HG03108 (cell line): ENCODE measurements around the gene CDH22.
A peak's percentile ranks its signal among the peaks of the same experiment; 100 is the strongest.

Source experiments
- ATAC-seq: cut with Tn5 transposase; IDR thresholded peaks from one replicate; pipeline ENCODE4 v1.9.1; 2021; ENCODE audit warnings: moderate library complexity; ENCODE audit not compliant: unreplicated experiment

The CDH22 gene

DNA sequence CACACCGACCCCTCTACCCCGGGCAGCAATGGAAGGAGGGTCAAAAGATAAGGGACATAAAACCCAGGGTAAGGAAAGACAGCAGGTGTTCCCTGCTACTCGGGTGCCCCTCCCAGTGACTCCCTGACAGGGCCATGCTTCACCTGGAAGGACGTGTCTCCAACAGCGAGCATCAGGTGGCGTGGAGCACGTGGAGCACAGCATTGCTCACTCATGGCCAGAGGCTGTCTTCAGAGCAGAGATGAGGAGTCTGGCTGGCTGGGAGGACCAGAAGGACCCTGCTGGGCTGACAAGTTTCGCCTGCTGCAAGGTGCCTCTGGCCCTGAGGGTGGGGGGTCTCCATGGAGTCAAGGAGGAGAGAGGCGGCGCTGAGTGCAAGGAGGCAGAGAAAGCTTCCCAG is 15.3 kb upstream of the CDH22 start:
- no peak for ATAC-seq

DNA sequence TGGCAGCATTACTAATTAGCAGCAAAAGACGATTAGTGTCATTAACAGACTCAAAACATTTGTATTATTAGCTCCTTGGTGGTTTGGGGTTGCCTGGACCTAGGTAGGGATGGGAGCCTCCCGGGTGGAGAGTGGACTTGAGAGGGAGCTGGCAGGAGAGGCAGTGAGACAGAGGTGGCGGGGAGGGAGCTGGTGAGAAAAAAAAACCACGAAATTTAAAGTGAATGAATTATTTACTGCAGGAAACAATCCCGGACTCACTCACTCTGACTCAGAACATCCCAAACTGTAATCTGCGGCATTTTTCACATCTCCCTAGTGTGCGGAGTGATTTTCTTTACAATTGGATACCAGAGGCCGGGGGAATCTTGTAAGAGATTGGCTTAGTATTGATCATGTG is 14.3 kb upstream of the CDH22 start:
- no peak for ATAC-seq

DNA sequence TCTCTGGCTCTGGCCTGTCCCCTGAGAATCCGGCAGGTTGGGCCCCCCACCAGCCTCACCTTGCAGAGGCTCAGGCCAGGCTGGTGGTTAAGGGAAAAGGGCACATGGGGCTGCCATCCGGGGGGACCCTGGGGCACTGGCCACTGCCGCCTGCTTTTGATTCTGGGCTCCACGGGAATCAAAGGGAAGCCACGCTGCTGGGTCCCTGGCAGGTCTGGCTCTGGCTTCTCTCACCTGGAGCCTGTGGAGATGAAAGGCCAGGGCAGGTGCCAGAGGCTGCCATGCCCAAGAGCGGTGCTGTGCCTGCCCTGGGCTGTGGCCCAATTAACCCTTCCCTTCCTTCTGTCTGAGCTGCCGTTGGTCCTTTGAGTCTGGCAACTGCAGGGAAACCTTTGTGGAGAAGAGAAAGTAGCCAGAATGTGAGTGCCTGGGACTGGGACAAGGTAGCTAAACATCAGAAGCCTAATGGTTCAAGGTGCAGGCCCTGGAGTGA is 9.4 kb upstream of the CDH22 start:
- ATAC-seq, result no peak

DNA sequence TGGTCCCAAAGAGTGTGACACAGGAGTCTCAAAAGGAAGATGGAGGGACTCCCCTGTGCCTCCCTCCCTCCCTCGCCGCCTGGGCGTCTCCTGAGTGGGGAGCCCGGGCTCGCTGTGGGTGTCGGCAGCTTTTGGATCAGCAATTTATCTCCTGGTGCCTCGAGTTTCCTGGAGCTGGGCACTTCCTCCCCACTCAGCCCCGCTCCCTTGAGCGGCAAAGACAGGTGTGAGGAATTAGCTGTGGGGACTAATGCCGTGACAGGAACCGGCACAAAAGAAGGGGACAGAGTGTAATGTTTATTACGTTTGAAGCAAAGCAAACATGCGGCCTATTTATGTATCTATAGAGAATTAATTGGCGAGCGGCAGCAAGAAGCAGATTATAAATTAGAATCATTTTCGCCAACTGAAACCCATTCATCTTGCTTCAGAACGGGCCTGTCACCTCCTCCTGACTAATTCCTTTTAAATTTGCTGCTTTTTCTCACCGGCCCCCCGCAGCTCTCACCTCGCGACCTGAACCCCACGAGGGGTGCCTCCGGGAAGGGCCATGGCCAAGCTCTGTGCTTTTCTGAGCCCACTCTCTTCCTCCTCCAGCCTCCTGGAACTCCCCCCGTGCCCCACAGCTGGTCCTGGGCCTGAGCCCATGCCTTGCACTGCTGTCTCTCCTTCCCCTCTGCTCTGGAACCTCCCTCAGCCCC is 8.8 kb upstream of the CDH22 start:
- no peak for ATAC-seq

DNA sequence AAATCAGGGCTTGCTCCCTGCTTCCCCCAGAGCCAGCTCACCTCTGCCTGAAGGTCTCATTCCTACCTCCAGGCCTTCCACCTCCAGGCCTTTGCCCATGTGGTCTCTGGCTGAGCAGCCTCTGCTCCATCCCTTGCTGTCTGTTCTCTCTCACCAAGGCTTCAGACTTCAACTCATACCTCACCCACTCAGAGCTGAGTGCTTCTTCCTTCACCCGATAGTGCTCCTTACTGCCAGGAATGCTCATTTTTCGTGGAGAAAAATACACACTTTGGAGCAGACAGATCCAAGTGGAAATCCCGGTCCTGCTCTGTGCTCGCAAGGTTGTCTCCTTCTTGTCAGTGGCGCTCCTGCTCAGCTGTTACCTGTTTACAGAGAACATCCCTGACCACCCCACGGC is 7.0 kb upstream of the CDH22 start:
- ATAC-seq, result no peak

DNA sequence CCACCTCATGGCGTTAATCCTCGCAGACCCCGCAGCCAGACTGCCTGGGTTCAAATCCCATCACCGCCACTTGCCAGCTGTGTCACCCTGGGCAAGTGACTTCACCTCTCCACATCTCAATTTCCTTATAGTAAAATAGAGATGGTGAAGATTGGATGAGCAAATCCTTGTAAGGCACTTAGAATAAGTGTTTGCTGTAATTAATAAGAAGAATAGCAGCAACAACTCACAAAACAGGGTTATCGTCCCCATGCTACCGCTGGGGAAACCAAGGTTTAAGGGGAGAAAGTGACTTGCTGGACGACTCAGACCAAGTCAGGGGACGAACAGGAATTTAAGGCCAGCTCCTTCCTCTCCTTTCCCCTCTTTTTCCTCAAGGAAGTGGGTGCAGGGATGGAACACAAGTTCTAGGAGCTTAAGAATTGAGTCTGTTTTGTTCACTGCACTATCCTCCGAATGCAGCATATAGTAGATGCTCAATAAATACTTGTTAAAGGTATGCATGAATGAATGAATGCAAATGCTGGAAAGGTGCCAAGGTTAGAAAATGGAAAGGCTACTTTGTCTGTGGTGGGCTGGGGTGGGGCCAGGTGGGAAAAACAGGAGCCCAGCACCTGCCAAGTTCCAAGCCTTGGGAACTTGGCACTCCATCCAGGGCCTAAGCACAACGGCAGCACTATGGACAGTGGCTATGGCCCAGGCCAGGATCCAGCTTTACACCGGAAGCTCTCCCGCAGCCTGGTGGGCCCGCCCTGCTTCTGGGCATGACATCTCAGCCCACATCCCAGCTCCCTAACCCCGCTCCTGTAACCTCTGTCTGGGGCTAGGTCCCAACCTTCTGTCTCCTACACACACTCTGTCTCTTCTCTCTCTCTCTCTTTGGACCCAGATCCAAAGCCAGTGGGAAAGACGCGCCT is 4.9 kb upstream of the CDH22 start:
- no peak for ATAC-seq

DNA sequence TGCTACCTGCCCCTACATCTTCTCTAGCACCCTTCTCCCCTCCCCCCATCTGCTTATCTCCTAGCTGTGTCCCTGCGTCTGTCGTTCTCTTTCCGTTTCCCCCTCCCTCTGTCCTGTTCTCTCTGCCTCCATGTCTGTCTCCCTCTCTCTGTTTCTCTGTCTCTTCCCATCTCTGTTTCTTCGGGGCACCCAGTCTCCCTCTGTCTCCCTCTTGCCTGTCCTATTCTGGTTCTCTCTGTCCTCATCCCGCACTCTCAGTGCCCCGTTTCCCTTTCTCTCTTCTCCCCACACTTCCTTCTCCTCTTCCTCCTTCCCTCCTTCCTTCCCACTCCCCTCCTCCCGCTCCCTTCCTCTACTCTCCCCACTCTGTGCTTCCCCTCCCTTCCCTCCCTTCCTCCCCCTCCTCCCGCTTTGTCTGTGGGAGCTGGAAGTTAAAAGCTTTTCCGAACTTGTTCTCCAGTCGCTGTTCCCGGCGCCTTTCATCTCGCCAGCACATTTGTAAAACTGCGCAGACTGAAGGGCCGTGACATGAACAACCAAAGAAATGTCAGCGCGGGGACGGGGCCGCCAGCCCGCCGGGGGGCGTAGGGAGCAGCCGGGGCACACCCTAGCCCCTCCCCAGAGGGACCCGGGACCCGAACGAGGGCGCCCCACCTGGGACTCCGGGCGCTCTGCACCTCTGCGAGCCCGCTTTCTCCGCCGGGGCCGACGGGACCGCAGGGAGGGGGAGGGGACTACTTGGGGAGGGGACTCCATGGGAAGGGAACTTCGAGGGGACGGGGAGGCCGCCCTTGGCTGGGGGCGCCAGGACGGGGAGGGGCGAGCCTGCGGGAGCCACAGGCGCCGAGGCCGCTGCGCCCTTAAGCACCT is 4.0 kb upstream of the CDH22 start:
- no peak for ATAC-seq

DNA sequence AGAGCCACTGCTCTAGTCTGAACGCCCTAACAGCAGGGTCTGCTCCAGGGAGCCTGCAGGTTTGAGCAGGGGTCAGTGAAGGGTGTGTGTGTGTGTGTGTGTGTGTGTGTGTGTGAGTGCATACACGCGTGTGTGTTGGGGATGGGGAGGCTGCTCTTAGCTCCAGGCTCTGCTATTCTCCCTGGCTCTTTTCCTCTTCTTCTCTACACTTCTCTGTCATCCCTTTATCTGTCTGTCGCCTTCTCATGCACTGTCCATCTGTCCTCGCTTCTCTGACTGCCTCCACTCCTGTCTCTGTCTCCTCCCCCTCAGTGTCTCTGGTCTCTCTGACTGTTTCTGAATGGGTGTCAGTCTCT is 3.4 kb upstream of the CDH22 start:
- no peak for ATAC-seq

DNA sequence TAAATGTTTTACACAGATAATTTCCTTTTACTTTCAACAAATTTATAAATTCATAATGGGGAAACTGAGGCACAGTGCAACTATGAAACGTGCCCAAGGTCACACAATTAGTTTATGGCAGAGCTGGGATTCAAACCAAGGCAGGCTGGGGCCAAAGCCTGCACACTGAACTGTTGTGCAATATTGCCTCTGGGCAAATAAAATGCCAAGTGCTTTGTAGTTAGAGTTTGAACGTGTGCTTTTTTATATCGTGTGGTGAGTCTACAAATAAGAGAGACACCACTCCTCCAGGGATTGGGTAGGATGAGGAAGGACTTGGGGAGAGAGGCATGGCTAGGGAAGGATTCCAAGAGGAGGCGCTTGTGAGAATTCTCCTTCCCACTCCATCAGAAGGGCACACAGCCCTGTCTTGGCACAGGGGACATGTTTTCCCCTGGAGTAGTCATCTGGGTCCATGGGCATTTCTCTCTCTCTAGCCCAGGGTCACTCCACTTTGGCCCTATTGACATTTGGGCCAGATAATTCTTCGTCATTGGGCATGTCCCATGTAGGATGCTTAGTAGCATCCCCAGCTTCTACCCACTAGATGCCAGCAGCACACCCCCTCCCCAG is 2.8 kb upstream of the CDH22 start:
- ATAC-seq, result no peak

DNA sequence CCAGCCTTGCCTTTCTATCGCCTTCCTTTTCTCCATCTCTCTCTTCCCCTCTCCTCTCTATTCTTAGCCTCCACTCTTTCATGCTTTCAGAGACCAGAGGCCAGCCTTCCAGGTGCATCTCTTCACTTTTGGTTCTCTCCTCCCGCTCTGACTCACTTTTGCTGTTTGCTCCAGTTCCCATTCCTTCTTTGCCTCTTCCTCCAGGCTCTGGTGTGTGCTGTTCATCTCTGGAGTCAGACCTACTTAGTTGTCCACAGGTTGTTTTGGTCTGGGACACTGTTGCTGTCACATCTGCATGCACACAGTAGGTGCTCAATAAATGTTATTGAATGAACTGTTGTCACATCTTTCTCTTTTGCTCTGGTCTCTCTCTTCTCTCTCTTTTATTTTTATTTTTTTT is 1.6 kb upstream of the CDH22 start:
- ATAC-seq, result no peak

DNA sequence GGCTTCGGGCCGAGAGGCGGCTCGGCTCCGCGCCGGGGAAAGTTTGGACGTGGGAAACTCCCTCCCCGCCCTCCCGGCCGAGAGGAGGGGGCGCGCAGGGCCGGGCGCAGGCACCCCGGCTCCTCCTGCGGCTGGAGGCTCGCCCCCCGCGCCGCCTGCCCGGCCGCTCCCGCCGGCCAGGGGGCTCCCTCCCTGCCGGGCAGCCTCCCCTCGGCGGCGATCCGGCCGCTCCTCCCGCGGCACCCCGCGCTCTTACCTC is 370 bp downstream of the CDH22 start:
- ATAC-seq, result no peak

DNA sequence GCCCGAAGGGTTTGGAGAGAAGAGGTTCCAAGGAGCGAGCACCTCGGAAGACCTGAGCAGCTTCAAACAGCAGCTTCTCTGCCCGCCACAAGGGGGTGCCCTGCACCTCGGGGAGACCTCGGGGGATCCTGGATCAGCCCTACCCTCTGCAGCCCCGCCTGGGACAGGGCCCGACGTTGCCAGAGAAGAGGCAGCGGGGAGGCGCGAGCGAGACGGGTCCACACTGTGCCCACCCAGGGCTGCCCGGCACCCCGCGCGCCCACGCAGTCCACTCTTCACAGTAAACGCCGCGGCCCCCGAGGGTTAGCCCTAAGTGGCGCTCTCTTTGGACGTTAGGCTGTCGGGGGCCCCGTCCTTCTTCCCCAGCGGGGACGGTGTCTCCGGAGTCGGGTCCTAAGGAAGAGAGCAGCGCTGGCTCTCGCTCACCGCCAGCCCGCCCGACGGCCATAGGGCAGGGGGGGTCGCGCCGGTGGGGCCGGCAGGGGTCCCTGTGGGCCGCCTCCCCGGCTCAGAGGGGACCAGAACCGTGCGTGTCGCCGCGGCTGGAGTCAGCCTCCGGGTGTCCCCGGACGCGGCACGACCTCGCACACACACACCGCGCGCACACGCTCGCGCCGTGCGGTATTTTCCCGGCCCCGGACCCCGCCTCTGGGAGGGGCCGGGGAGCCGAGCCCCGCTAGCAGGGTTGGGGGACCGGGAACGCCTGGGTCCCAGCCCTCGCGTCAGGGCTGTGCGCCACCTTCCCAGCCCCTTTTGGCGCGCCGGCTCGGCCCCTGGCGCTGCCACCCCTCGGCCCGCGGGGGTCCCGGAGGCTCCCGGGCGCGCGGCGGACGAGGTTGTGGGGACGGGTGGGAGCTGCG is 929 bp downstream of the CDH22 start:
- ATAC-seq, result peak; percentile 64

DNA sequence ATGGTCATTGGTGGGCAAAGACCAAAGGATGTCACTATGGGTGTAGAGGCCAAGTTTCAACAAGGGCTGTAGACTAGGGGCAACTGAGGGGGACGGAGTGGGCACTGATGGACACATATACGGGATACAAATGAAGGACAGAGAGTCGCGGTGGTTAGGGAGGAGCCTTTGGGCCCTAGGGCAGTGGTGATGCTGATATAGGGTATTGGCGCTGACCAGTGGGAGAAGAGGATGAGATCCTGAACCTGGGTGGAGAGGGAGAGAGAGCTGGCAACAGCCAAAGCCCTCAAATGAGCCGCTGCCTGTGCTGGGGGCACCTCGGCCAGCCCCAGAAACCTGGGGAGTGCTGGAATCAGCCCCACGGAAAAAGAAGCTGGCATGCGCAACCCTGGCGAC is 1.6 kb downstream of the CDH22 start:
- no peak for ATAC-seq

DNA sequence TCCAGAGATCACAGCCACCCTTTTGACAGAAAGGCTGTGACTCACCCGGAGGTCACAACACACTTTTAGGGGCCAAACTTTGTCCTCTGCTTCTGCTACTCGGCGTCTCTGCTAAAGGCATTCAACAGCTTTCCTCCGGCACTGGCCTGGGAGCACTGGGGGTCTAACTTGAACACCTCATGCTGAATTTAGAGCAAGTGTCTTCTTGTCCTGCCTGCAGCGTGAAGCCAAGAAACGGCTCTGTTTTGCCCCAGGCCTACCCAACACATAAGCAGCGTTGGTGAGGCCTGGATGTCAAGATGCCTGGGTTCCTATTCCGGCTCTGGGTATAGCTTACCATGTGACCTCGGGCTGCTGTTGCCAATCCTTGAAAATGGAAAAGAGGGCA is 2.3 kb downstream of the CDH22 start:
- no peak for ATAC-seq

DNA sequence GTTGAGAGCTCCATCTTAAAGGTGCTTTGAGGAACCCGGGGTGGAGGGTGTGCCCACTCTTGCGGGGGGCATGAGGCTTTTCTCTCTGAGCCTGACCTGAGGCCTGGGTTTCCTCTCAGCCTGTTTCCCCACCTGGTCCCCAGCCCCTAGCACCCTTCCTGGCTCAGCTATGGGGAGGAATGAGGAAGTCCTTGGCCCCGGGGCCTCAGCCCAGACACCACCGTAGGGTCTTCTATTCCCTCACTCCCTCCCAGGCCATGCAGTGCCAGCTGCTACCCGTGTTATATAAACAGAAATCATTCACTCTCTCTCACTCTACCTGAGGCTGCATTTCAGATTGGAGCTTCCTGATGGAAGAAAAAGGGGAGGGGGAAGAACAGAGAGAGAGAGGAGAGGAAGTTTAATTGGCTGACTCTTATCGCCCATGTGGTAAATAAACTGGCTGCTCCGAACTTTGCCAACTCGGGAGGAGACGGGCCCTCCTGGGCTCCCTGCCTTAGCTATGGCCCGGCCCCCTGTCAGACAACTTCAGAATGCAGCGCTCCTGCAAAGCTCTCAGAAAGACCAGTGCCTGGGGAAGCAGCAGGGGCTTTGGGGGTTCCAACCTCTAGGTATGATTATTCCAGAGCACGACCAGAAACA is 2.8 kb downstream of the CDH22 start:
- ATAC-seq, result no peak

DNA sequence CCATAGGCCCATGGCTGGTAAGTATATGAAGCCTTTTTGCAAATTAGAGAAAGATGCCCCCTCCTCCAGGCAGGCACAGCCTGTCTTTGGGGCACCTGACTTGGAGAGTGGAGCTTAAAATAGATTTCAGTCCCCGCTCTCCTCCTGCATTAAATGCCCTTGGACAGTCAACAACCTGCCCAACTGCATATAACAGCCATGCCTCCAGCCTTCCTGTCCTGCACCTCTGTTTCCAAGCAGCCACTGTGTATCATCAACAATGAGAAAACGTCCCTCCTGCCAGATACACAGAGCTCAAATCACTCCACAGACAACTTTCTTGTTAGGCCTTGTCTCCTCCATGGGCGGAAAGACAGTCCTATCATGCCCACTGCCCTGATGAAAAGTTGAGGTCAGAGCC is 3.4 kb downstream of the CDH22 start:
- no peak for ATAC-seq

DNA sequence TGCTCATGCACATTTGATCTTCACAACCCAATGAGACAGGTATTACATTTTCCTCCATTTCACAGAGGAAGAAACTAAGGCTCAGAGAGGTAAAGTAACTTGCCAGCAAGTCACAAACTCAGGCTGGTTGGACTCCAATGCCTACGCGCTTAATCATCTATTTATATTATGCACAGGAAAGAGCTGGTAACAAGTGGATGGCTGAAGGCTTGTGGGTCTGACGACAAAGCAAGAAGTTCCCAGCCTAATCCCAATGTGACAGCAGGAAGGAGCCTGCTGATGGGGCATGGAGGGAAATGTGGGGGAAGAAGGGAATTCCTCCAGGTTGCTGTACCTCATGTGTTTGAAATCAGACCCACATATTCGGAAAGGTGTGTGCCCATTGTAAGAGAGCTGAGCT is 3.9 kb downstream of the CDH22 start:
- no peak for ATAC-seq

DNA sequence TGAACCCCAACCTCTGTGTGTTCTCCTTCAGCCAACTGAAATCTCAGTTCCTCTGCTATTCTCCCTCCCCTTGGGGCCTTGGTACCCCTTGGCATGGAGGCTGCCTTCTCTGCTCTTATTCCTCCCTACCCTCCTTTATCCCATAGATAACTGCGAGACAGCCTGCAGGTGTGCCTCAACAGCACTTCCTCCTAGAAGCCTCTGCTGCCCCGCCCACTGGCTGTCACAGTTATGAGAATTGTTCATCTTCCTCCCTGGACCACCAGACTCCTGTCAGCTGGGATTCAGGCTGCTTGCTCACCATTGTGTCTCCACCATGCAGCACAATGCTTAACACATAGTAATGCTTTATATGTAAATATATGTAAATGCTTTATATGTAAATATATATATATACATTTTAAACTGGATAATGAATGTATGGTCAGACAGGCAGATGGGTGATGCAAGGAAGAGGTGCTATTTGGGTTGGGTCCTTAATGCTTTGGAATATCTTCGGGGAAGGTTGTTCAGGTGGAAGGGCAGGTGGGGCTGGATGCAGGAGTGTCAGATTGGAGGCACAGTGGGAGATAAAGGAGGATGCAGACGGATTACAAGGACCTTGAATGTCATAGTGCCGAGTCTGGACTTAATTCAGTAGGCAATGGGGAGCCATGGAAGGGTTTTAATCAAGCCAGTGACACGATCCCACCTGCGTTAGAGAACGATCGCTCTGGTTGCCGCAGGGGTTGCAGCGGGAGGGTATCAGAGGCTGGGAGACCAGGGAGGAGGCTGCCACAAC is 4.9 kb downstream of the CDH22 start:
- no peak for ATAC-seq

DNA sequence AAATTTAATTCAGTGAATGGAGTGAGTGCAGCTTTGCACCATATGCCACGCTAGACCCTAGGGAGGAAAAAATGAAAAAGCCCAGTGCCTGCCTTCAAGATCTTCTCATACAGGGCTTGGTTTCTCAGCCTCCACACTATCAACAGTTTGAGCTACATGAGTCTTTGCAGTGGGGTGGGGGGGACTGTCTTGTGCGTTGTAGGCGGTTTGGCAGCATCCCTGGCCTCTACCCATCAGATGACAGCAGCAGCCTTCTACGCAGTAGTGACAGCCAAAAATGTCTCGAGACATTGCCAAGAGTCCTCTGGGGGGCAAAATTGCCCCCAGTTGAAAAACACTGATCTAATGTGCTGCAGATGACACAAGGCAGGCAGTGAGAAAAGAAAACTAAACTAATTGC is 6.2 kb downstream of the CDH22 start:
- ATAC-seq, result no peak
